HG03558 (cell line): ENCODE data around the gene CSTPP1.

Experiments used
- ATAC-seq: cut with Tn5 transposase; IDR thresholded peaks from one replicate; pipeline ENCODE4 v1.9.1; 2021; ENCODE audit warnings: moderate number of reproducible peaks; ENCODE audit not compliant: unreplicated experiment; ENCODE audit errors: extremely low read depth

The CSTPP1 gene

DNA sequence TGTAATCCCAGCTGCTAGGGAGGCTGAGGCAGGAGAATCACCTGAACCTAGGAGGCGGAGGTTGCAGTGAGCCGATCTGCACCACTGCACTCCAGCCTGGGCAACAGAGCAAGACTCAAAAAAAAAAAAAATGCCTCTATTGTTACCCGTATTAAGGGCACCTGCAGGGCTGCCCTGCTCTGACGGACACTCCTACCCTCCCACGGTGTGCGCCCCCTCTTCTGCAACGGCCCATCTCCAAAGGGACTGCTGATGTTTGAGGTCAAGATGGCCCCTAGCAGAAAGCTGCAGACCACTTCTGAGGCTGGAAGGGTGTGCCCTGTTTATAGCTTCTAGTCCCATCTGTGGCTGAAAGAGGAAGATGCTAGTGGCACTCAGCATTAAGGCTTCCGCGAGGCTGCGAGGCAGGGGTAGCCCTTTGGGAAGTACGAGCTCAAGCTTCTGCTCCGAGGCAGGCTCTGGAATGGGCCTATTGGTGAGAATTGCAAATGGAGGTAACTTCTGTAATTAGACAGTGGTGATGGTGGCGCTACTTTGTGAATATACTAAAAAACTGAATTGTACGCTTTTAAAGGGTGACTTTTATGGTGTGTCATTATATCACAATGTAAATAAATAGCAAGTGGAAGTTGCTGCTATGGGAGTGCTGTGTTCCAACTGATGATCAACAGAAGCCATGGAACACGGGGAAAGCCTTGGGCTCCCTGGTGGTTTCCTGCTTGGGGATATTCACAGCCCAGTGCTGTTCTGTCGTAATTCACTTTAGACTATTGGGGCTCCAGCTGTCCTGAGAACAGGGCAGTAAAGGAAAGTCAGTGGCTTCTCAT, 215.8 kb downstream of the CSTPP1 start:
- no peak for ATAC-seq

GRCh38 chr11:47152953-47153950, 216.7 kb downstream of the CSTPP1 start:
- ATAC-seq, result no peak

- ATAC-seq, result no peak
Measured at GRCh38 chr11:47154616-47155570, 218.3 kb downstream of the CSTPP1 start.

DNA sequence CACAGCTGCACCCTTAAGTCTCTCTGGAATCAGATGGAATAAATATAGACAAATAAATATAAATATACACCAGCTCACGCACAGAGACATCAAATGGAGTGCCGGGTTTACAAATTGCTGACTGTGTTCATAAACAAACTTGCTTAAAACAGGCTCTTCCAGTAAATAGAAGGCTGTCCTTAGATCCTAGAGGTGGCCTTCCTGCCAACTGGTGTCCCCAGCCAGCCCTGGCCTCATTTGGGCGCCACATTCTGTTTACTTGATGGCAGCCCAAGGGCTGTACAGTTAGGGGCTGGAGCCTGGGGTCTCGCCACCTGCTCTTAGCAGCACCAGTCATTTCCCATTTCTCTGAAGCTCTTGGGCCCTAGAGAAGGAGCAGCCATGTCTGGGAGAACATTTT, 219.3 kb downstream of the CSTPP1 start:
- no peak for ATAC-seq

GRCh38 chr11:47156333-47156732, 219.8 kb downstream of the CSTPP1 start:
- no peak for ATAC-seq

DNA sequence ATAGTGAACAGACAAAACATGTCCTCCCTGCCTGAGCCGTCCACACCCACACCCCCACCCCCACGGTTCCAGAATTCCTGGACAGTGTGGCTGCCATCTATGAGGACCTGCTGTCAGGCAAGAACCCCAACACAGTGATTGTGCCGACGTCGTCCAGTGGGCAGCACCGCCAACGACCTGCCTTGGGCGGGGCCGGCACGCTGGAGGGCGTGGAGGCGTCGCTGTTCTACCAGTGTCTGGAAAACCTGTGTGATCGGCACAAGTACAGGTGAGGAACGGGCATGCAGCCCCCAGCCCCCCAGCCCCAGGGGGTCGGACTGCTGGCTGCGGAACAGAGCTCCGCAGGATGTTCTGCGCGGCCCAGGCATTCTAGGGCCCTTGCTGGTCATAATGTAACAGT, 220.4 kb downstream of the CSTPP1 start:
- no peak for ATAC-seq

GRCh38 chr11:47157805-47158204, 221.2 kb downstream of the CSTPP1 start:
- no peak for ATAC-seq

DNA sequence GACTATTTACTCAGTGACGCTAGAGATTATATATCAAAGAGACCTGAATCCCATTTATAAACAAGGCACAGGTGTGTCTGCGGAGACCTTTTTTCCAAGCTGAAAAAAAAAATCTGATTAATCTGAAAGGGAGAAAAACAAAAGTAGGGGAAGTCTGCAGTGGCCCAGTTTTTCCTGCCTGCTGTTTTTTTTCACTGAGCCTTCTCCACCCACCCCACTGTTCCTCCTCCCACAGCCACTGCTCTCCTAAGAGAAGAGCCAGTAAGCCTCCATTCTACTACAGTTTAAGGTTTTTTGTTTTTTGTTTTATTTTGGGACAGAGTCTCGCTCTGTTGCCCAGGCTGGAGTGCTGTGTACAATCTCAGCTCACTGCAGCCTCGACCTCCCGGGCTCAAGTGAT, 221.7 kb downstream of the CSTPP1 start:
- no peak for ATAC-seq

- ATAC-seq, result no peak
Measured at GRCh38 chr11:47160753-47161133, 224.2 kb downstream of the CSTPP1 start.

- no peak for ATAC-seq
Measured at GRCh38 chr11:47161134-47161854, 224.7 kb downstream of the CSTPP1 start.

DNA sequence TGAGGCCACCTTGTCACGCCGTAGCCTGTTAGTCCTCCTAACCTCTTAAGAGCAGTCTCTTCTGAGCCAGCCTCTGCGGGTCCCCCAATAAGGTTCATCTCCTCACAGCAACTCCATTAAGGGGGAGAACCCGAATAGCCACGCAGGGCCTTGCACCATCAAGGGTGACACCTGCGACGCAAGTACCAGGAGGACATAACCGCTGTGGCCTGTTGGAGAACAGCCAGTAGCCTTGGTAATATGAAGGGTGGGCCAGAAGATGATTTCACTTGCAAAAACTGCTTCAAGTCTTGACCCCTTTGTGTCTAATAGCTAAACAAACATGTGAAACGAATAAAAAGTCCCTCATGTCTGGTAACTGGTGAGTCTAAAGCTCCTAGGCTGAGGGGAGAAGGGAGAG, 225.3 kb downstream of the CSTPP1 start:
- ATAC-seq, result no peak

DNA sequence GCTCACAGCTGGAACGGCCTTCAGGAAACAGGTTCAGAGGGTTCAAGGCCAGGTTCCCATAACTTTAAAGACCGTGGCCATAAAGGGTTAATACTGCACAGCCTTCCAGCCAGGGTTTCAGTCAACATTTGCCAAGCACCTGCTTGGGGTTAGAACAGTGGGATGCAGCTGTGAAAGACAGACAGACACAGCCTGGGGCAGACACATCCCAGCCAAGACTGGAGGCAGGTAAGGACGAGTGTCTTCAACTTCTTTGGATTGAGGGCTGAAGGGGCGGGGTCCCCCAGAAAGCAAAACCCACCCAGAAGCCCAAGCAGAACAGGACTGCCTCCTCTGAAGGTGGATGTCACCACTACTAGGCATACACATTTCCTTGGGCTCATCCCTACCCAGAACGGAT, 225.9 kb downstream of the CSTPP1 start:
- ATAC-seq, result no peak

GRCh38 chr11:47163193-47163592, 226.6 kb downstream of the CSTPP1 start:
- no peak for ATAC-seq

DNA sequence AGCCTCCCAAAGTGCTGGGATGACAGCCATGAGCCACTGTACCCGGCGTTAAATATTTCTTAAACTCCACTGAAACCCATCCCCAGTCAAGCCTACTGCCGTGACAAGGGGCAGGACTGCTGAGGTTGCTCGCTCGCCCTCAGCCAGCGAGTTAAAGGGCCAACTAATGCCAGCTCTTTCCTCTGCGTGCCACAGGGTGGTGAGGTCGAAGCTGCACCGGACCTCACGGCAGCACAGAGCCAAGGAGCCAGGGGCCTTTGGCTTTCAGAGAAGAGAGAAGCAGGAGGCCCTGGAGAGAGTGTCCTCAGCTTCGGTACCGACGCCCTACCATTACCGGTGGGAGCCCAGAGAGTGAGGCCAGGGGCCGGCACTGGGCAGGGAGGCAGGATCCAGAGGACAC, 227.3 kb downstream of the CSTPP1 start:
- no peak for ATAC-seq

DNA sequence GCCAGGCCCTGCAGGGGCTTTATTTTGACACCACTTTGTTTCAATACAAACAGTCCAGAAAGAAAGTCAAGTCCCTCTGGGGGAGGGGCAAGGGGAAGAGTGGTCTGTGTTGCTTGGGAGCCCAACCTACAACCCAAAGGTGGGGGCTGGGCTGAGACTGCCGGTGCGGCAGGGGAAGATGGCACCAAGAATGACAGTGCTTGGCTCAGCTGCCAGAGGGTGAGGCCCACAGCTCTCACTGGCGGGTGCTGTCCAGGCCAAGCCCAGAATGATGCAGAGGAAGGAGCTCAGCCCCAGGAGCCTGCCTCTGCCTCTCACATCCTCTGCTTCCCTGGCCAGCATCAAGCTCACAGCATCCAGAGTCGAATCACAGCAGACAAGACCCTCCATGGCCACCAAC, 227.8 kb downstream of the CSTPP1 start:
- no peak for ATAC-seq

- no peak for ATAC-seq
Measured at GRCh38 chr11:47165253-47165840, 228.8 kb downstream of the CSTPP1 start.

DNA sequence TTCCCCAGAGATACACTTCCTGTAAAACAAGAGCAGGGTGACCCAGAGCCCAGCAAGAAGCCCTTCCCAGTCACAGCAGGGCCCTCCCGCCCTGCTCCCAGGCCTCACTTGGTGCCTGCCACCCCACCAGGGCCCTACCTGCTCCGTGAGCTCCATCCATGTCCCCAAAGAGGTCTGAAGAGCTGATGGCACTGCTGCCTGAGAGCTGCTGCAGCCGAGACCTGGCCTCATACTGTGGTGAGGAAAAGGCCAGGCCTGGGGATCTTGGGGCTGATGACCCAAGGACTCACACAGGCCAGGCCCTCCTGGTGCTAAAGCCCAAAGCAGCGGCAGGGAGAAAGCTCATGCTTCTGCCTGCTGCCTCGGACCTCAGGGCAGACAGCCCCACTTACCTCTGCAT, 229.8 kb downstream of the CSTPP1 start:
- ATAC-seq, result no peak

DNA sequence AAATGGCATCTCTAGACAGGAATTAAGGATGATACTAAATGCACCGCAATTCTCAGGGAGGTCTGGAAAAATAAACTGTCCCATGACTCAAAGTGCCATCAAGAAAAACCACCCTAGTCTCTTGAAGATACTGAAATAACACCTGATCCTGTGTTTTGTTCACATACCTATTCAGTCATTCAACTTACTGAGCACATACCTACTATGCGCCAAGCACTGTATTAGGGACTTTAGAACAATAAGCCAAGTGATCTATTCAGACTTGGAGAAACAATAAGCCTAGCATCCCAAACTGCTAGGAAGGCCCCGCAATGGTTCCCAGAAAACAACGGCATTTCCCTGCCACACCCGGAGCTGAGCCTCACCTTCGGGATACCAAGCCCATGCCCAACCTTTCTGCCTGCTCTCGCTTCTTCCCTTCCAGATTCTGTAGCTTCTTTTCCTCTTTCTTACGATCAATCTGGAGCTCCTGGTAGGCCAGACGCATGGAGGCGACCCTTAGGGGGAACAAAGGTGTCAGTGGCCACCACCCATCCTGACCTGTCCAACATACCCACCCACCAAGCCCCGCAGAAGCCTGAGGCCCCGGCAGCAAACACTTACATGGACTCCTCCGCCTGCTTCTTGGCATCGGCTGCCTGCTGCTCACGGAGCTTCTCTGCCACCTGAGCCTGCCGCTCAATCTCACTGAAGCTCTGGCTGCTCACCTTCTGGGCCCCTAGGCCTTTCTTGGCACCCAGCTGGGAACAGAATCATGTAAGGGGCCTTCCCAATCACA, 234.7 kb downstream of the CSTPP1 start:
- ATAC-seq, result no peak
